HepG2 (cell line): Measurements from ENCODE around the gene DUSP5. TPM values are rescaled to one million over a fixed set of nuclear protein-coding genes. Genes with fewer than 3 reads are reported as not detected.

Experiments used
- ATAC-seq: fragments of 200-7000 bp; cut with Tn5 transposase; 3 replicates; pipeline ENCODE4 v1.9.1; 2020; ENCODE audit warnings: mild to moderate bottlenecking, moderate library complexity
- BruUV-seq: library from RNA; stranded (reverse); fragments of 400-500 nt; replicated peaks from 2 replicates; lab custom pipeline; 2021; lab: Mats Ljungman, UMichigan
- CTCF ChIA-PET: fragments of 300-600 bp; formaldehyde crosslinking; extraction: SDS; loops from one replicate; lab custom pipeline; 2021; ENCODE audit warnings: low total read pairs, inconsistent platforms, low intra/inter-chr PET ratio; lab: Yijun Ruan, JAX
- POLR2A ChIA-PET: fragments of 350-600 bp; sonication (Branson Sonifier 250); formaldehyde crosslinking; loops from one replicate; lab custom pipeline; 2020; ENCODE audit warnings: antibody characterized with exemption, inconsistent platforms; lab: Yijun Ruan, JAX
- DNase-seq: peaks from one replicate; pipeline ENCODE4 v3.0.0-alpha.2; 2015; ENCODE audit warnings: low spot score
- FAIRE-seq: peaks from 3 replicates; lab custom pipeline; 2011; peaks lifted over from hg19 to GRCh38; lab: Jason Lieb, UNC
- H2AFZ ChIP-seq: one replicate; pipeline ENCODE4 v1.6.1; 2011; ENCODE audit warnings: low read length, inconsistent platforms
- H3K27ac ChIP-seq: fragments of 300-600 bp; 3 replicates; pipeline ENCODE4 v1.8.0; 2011; ENCODE audit warnings: mixed run types, mild to moderate bottlenecking, mixed read lengths, low read length, inconsistent platforms; ENCODE audit not compliant: insufficient read depth; ENCODE audit errors: extremely low read length
- H3K27me3 ChIP-seq, 2 experiments: fragments of 200-600 bp in 1 of 2; 2 replicates in 1 of 2; 3 replicates in 1 of 2; pipeline versions ENCODE4 v1.6.0 to v1.8.0; 2011; ENCODE audit warnings: low read length in 2 of 2, mild to moderate bottlenecking in 2 of 2, moderate library complexity in 2 of 2, inconsistent platforms in 1 of 2; ENCODE audit not compliant: insufficient read depth in 2 of 2, control insufficient read depth in 1 of 2
- H3K36me3 ChIP-seq, 2 experiments: fragments of 200-600 bp in 1 of 2; replicated peaks in 1 of 2; 2 replicates in 1 of 2; 3 replicates in 1 of 2; pipeline versions ENCODE4 v1.5.1 to v1.8.0; 2011; ENCODE audit warnings: low read length in 2 of 2, inconsistent platforms in 1 of 2; ENCODE audit not compliant: insufficient read depth in 2 of 2, control insufficient read depth in 1 of 2
- H3K4me1 ChIP-seq: 2 replicates; pipeline ENCODE4 v1.5.1; 2012; ENCODE audit warnings: low read length, inconsistent platforms; ENCODE audit not compliant: insufficient read depth
- H3K4me2 ChIP-seq: 2 replicates; pipeline ENCODE4 v1.6.0; 2011; ENCODE audit warnings: low read depth, low read length, inconsistent platforms
- H3K4me3 ChIP-seq, 3 experiments: fragments of 200-600 bp in 1 of 3; sonication (generic), shearing (Covaris generic) in 1 of 3; replicated peaks in 1 of 3; 2 replicates each; pipeline ENCODE4 v1.5.1; 2011 to 2016; ENCODE audit warnings: low read length in 3 of 3, inconsistent platforms in 2 of 3, low read depth in 2 of 3, mild to moderate bottlenecking in 2 of 3, control low read depth in 1 of 3, mixed read lengths in 1 of 3; ENCODE audit not compliant: insufficient read depth in 1 of 3
- H3K79me2 ChIP-seq: one replicate; pipeline ENCODE4 v1.6.1; 2011; ENCODE audit warnings: low read length, inconsistent platforms; ENCODE audit not compliant: insufficient read depth
- H3K9ac ChIP-seq: 2 replicates; pipeline ENCODE4 v1.6.0; 2011; ENCODE audit warnings: mild to moderate bottlenecking, low read depth, low read length, inconsistent platforms; ENCODE audit not compliant: insufficient read depth
- H3K9me3 ChIP-seq: 2 replicates; pipeline ENCODE4 v1.5.1; 2012; ENCODE audit warnings: mild to moderate bottlenecking, low read length
- H4K20me1 ChIP-seq: 2 replicates; pipeline ENCODE4 v1.6.0; 2011; ENCODE audit warnings: inconsistent platforms, mild to moderate bottlenecking, low read length, moderate library complexity; ENCODE audit not compliant: insufficient read depth
- HDAC2 ChIP-seq: sonication (generic); formaldehyde crosslinking; IDR thresholded peaks from 2 replicates; pipeline ENCODE4 v1.4.0; 2020; ENCODE audit warnings: missing genetic modification reagents
- HHEX ChIP-seq: IDR thresholded peaks from 2 replicates; pipeline ENCODE4 v1.6.1; 2016; ENCODE audit warnings: control low read depth
- MZF1 ChIP-seq: sonication (generic); formaldehyde crosslinking; IDR thresholded peaks from 2 replicates; pipeline ENCODE4 v1.8.1; 2023; ENCODE audit warnings: mild to moderate bottlenecking, missing genetic modification reagents, borderline replicate concordance
- SMYD3 ChIP-seq: sonication (generic); formaldehyde crosslinking; IDR thresholded peaks from 2 replicates; pipeline ENCODE4 v1.8.1; 2023; ENCODE audit warnings: mild to moderate bottlenecking, missing genetic modification reagents
- TCF7L2 ChIP-seq: IDR thresholded peaks from 2 replicates; pipeline ENCODE4 v1.6.1; 2011; ENCODE audit warnings: mild to moderate bottlenecking, low read depth, low read length, moderate library complexity
- THAP11 ChIP-seq: IDR thresholded peaks from 2 replicates; pipeline ENCODE4 v1.6.1; 2016; ENCODE audit warnings: missing biosample characterization, missing genetic modification reagents
- ZNF121 ChIP-seq: sonication (generic); formaldehyde crosslinking; IDR thresholded peaks from 2 replicates; pipeline ENCODE4 v1.5.0; 2020; ENCODE audit warnings: mild to moderate bottlenecking, missing genetic modification reagents
- ZNF232 ChIP-seq: sonication (generic); formaldehyde crosslinking; IDR thresholded peaks from 2 replicates; pipeline ENCODE4 v1.4.0; 2020; ENCODE audit warnings: missing genetic modification reagents, borderline replicate concordance
- ZNF766 ChIP-seq: sonication (generic); formaldehyde crosslinking; IDR thresholded peaks from 2 replicates; pipeline ENCODE4 v1.5.0; 2020; ENCODE audit warnings: missing genetic modification reagents, borderline replicate concordance
- ZSCAN20 ChIP-seq: sonication (generic); formaldehyde crosslinking; IDR thresholded peaks from 2 replicates; pipeline ENCODE4 v1.4.0; 2020; ENCODE audit warnings: missing genetic modification reagents, mild to moderate bottlenecking, borderline replicate concordance
- WGBS: methylation state at CpG from one replicate; pipeline ENCODE4 v1.1.6; 2017; ENCODE audit warnings: low lambda C conversion rate; 5-methylcytosine and 5-hydroxymethylcytosine counted together
- in situ Hi-C: cut with HindIII; loops from 2 replicates; pipeline ENCODE4 v1.10.0; 2017; ENCODE audit warnings: low pct_unique_long_range_greater_than_20kb; ENCODE audit not compliant: extremely low pct_ligation_motif_present
- intact Hi-C: fragments of 100-400 bp; cut with micrococcal nuclease; formaldehyde crosslinking; loops from one replicate; pipeline ENCODE4 v1.10.0; 2022; ENCODE audit not compliant: unreplicated experiment
- polyA plus RNA-seq, 8 experiments: library from polyadenylated mRNA; depleted of rRNA in 3 of 8; stranded (reverse) in 7 of 8; unstranded in 1 of 8; fragments of >200 nt; fragmentation: Illumina TruSeq in 4 of 8; extraction: Trizol in 4 of 8; gene quantifications; 2 replicates each; pipeline versions ENCODE4 v1.2.1 to v1.2.3, GENCODE V29; 2011 to 2016; ENCODE audit warnings: low read depth in 4 of 8, missing spikeins in 1 of 8, mixed read lengths in 1 of 8; ENCODE audit not compliant: insufficient read depth in 1 of 8
- total RNA-seq, 5 experiments: library from RNA; depleted of rRNA; stranded (reverse); fragments of >200 nt; fragmentation: Illumina TruSeq; extraction: Trizol; gene quantifications; 2 replicates each; pipeline ENCODE4 v1.2.3, GENCODE V29; 2016; ENCODE audit warnings: low read depth in 1 of 5
- TF ChIP-seq, protein P1 (sequence below): sonication (generic); formaldehyde crosslinking; IDR thresholded peaks from 2 replicates; pipeline ENCODE4 v1.4.0; 2020; ENCODE audit warnings: missing genetic modification reagents

Gene DUSP5
- total and polyA plus RNA-seq, 2 of the 13 experiments (the other 11 are each of a cell fraction or from before 2014, with no cell fraction given) = 1.4 to 3.7 TPM

- WGBS = 84% methylated on average over 11 of the region's 11 CpGs
- FAIRE-seq (no peak), ATAC-seq (no peak), DNase-seq (no peak)
- intact Hi-C loops = no loop called here
- BruUV-seq = no TSS peak
- Histone ChIP-seq H2AFZ (no peak overlapping the region), H3K4me1 (peaks cover 15% of the 10 kb centered on the region), H3K79me2 (no peaks in the 10 kb centered on the region), H3K27me3 (no peaks in the 10 kb centered on the region), H3K36me3 (peaks cover 0 to 1% of the 10 kb centered on the region in 2 experiments; a peak in 1 of 5 replicates), H3K4me3 (no peak overlapping the region), H3K27ac (no peak overlapping the region), H3K9me3 (no peaks in the 10 kb centered on the region), H3K9ac (no peak overlapping the region), H3K4me2 (no peak overlapping the region), H4K20me1 (no peaks in the 10 kb centered on the region)
- POLR2A ChIA-PET = no interaction called here
- CTCF ChIA-PET = no interaction called here
- no peak for TF ChIP-seq MZF1 (CRISPR knock-in tag)
- TF ChIP-seq TCF7L2 = no peak
- TF ChIP-seq HDAC2 (CRISPR knock-in tag) = no peak
- in situ Hi-C loops = no loop called here
Measured at GRCh38 chr10:110508806-110509544, 11.3 kb downstream of the DUSP5 start.

DNA sequence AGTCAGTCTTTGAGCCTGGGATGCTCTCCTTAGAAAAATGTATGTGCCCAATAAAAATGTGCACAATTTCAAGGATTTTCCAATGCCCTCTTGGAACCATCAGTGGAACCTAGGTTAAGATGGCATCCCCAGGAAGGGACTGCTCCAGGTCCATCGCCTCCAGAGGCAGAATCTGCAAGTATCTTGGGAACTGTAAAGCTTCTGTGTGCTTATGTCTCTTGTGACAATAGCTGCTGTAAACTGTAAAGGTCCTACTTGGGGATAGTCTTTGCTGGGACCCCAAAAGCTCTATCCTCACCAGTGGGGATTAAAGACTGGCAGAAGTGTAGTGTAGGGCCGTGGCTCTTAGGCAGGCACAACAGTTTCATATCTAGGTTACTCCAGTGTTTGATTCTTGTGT lies 11.9 kb downstream of the DUSP5 start:
- Histone ChIP-seq H3K9ac (no peak overlapping the region), H3K79me2 (no peaks in the 10 kb centered on the region), H3K4me1 (peaks cover 15% of the 10 kb centered on the region), H2AFZ (no peak overlapping the region), H3K9me3 (no peaks in the 10 kb centered on the region), H3K27me3 (no peaks in the 10 kb centered on the region), H4K20me1 (no peaks in the 10 kb centered on the region), H3K4me2 (no peak overlapping the region), H3K4me3 (no peak overlapping the region), H3K36me3 (peaks cover 0 to 1% of the 10 kb centered on the region in 2 experiments; a peak in 1 of 5 replicates), H3K27ac (no peak overlapping the region)
- DNase-seq (no peak), ATAC-seq (no peak), FAIRE-seq (no peak)
- ChIA-PET CTCF (no interaction called here), POLR2A (no interaction called here)
- no TSS peak for BruUV-seq
- 67% methylated on average over 1 of the region's 2 CpGs for WGBS
- intact Hi-C loops (no loop called here), in situ Hi-C loops (no loop called here)
- TF ChIP-seq ZNF232 (CRISPR knock-in tag) (no peak), ZSCAN20 (no peak), SMYD3 (CRISPR knock-in tag) (no peak), HHEX (CRISPR knock-in tag) (no peak), ZNF121 (no peak), THAP11 (no peak), ZNF766 (no peak)
- TF ChIP-seq, protein P1, sequence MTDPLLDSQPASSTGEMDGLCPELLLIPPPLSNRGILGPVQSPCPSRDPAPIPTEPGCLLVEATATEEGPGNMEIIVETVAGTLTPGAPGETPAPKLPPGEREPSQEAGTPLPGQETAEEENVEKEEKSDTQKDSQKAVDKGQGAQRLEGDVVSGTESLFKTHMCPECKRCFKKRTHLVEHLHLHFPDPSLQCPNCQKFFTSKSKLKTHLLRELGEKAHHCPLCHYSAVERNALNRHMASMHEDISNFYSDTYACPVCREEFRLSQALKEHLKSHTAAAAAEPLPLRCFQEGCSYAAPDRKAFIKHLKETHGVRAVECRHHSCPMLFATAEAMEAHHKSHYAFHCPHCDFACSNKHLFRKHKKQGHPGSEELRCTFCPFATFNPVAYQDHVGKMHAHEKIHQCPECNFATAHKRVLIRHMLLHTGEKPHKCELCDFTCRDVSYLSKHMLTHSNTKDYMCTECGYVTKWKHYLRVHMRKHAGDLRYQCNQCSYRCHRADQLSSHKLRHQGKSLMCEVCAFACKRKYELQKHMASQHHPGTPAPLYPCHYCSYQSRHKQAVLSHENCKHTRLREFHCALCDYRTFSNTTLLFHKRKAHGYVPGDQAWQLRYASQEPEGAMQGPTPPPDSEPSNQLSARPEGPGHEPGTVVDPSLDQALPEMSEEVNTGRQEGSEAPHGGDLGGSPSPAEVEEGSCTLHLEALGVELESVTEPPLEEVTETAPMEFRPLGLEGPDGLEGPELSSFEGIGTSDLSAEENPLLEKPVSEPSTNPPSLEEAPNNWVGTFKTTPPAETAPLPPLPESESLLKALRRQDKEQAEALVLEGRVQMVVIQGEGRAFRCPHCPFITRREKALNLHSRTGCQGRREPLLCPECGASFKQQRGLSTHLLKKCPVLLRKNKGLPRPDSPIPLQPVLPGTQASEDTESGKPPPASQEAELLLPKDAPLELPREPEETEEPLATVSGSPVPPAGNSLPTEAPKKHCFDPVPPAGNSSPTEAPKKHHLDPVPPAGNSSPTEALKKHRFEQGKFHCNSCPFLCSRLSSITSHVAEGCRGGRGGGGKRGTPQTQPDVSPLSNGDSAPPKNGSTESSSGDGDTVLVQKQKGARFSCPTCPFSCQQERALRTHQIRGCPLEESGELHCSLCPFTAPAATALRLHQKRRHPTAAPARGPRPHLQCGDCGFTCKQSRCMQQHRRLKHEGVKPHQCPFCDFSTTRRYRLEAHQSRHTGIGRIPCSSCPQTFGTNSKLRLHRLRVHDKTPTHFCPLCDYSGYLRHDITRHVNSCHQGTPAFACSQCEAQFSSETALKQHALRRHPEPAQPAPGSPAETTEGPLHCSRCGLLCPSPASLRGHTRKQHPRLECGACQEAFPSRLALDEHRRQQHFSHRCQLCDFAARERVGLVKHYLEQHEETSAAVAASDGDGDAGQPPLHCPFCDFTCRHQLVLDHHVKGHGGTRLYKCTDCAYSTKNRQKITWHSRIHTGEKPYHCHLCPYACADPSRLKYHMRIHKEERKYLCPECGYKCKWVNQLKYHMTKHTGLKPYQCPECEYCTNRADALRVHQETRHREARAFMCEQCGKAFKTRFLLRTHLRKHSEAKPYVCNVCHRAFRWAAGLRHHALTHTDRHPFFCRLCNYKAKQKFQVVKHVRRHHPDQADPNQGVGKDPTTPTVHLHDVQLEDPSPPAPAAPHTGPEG (CRISPR knock-in tag) = no peak
